Stimulated activated naive B cell treated with anti-CD40 and anti-IgM and Interleukin-4, amounts not matched to agents 10 μg/mL and 1 μg/mL and 100 μg/mL, for 72 hours (primary cell): ENCODE data around the gene EXO5.
"Not testable (repeated sequence)": the region's sequence is repeated elsewhere in the genome, so short reads cannot be mapped to it uniquely, and the experiment has no call there.

Experiments
- ATAC-seq, 2 donors: fragments of 150-1000 bp; cut with Tn5 transposase; replicated peaks; 2 replicates each; pipeline ENCODE4 v1.10.0; 2021; ENCODE audit warnings: moderate library complexity in 1 of 2
- DNase-seq: peaks from one replicate; pipeline ENCODE4 v3.0.0; 2021
- H3K27ac Mint-ChIP-seq: one replicate; pipeline ENCODE4 v1.8.0; 2022; ENCODE audit warnings: mild to moderate bottlenecking, mixed read lengths
- H3K27me3 Mint-ChIP-seq, 2 donors: one replicate each; pipeline ENCODE4 v1.8.0; 2022; ENCODE audit warnings: mixed read lengths in 2 of 2
- H3K36me3 Mint-ChIP-seq, 2 donors: one replicate each; pipeline ENCODE4 v1.8.0; 2022; ENCODE audit warnings: mixed read lengths in 2 of 2, mild to moderate bottlenecking in 1 of 2
- H3K4me1 Mint-ChIP-seq, 2 donors: one replicate each; pipeline ENCODE4 v1.8.0; 2022; ENCODE audit warnings: mixed read lengths in 2 of 2, mild to moderate bottlenecking in 1 of 2
- H3K4me3 Mint-ChIP-seq, 2 donors: one replicate each; pipeline ENCODE4 v1.8.0; 2022; ENCODE audit warnings: mild to moderate bottlenecking in 2 of 2, mixed read lengths in 2 of 2, moderate library complexity in 1 of 2
- H3K9me3 Mint-ChIP-seq, 2 donors: one replicate each; pipeline ENCODE4 v1.8.0; 2022; ENCODE audit warnings: mixed read lengths in 2 of 2, mild to moderate bottlenecking in 1 of 2

The EXO5 gene

GRCh38 chr1:40530735-40531380, 22.3 kb downstream of the EXO5 start:
- ATAC-seq: peak; percentile 31 to 35
- H3K27ac Mint-ChIP-seq: peak overlapping the region; percentile 97

DNA sequence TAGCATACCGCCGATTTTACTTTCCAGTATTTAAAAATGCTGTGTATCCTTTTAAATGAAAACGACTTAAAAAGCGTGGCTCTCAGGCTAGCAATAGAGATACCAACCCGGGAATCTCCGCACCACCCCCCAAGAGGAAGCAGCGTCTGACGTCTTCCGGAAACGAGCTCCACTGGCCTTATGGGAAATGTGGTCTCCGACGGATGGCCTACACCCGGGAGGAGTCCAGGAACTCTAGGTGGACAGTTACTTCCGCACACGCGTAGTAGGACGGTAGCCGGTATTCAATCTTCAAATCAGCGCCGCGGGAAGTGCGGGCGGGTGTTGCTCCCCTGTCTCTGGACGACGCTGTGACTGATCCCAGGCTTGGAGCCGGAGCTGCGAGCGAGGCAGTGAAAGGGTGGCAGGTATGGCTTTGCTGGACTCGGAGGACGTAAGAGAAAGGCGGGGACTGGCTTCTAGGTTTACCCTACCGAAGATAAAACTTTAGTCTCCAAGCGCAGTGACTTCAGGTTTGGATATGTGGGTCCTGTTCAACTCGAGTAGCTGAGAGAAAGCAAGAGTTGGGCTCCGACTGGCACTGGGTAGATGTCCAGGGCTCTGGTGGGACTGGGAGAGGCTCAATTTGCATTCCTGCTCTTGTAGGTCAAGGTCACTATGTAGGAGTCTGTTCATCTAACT, 23.0 kb downstream of the EXO5 start, which contains the start of gene ZNF684:
ZNF684 (plus strand) TSS at position 257 of the 681 bp plus-strand sequence. CDS start 1,530 bp downstream, outside the sequence.
- Mint-ChIP-seq H3K4me1 (peaks cover 17 to 20% of the 10 kb centered on the region in 2 donors), H3K4me3 (peak within 1 kb of the TSS; percentile 92 to 99), H3K36me3 (peaks cover 5 to 14% of the 10 kb centered on the region in 2 donors), H3K27me3 (peaks cover under 1 to 7% of the 10 kb centered on the region in 2 donors), H3K27ac (peak within 1 kb of the TSS; percentile 97), H3K9me3 (peaks cover 0 to 6% of the 10 kb centered on the region in 2 donors)
- ATAC-seq (peak; percentile 96 to 98), DNase-seq (peak; percentile 87)

More at GRCh38 chr1:40530735-40531380, 22.3 kb downstream of the EXO5 start:
- H3K4me3 Mint-ChIP-seq: peak overlapping the region; percentile 92 to 99
- peaks cover 17 to 20% of the 10 kb centered on the region in 2 donors for H3K4me1 Mint-ChIP-seq
- H3K27me3 Mint-ChIP-seq: peaks cover 7 to 11% of the 10 kb centered on the region in 2 donors
- H3K9me3 Mint-ChIP-seq: peaks cover 2 to 10% of the 10 kb centered on the region in 2 donors
- H3K36me3 Mint-ChIP-seq: peaks cover 5 to 17% of the 10 kb centered on the region in 2 donors
- DNase-seq: no peak

- H3K36me3 Mint-ChIP-seq: peaks cover 5 to 14% of the 10 kb centered on the region in 2 donors
- peak overlapping the region; percentile 97 for H3K27ac Mint-ChIP-seq
- H3K4me3 Mint-ChIP-seq: peak overlapping the region; percentile 92 to 99
- ATAC-seq (no peak), DNase-seq (no peak)
- H3K4me1 Mint-ChIP-seq: peaks cover 17 to 20% of the 10 kb centered on the region in 2 donors
- peaks cover 0 to 6% of the 10 kb centered on the region in 2 donors for H3K9me3 Mint-ChIP-seq
- peaks cover 0 to 7% of the 10 kb centered on the region in 2 donors for H3K27me3 Mint-ChIP-seq
Observed at GRCh38 chr1:40532062-40532389, 23.5 kb downstream of the EXO5 start.

DNA sequence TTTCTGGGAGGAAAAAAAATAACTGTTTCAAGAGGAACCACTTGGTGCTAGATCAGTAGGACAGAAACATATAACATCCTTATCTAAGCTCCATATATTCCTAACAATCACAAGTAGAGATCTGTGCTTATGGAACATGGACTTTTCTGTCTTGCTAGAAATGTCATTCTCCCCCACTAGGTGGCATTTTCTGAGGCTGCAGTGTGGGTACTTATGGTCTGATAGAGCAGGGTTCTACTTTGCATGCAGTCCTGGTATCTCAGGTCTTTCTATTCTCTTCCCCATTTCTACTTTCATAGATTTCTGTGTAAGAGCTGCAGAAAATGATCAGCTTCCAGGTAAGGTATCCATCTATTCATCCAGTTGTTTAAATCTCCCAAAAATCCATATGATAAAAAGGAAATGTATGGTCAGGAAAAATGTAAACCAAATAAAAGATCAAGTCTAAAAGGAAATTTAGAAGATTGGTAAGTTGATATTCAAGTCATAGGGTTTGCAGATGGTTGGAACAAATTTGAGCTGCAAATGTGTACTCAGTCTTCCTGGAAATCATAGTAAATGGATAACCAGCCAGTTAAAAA, 24.4 kb downstream of the EXO5 start:
- H3K4me1 Mint-ChIP-seq: peaks cover 17 to 20% of the 10 kb centered on the region in 2 donors
- ATAC-seq (peak; percentile 57 to 58), DNase-seq (peak; percentile 18)
- H3K9me3 Mint-ChIP-seq: peaks cover 0 to 6% of the 10 kb centered on the region in 2 donors
- H3K4me3 Mint-ChIP-seq: peak overlapping the region; percentile 21 to 92
- H3K27ac Mint-ChIP-seq: no peak overlapping the region
- peaks cover 8 to 18% of the 10 kb centered on the region in 2 donors for H3K36me3 Mint-ChIP-seq
- no peaks in the 10 kb centered on the region for H3K27me3 Mint-ChIP-seq

GRCh38 chr1:40534589-40534988, 26.0 kb downstream of the EXO5 start:
- H3K9me3 Mint-ChIP-seq: peaks cover 0 to 6% of the 10 kb centered on the region in 2 donors

GRCh38 chr1:40535732-40536131, 27.2 kb downstream of the EXO5 start:
- H3K36me3 Mint-ChIP-seq: peaks cover 7 to 28% of the 10 kb centered on the region in 2 donors
- H3K4me1 Mint-ChIP-seq: peaks cover 15% of the 10 kb centered on the region in 2 donors
- H3K27me3 Mint-ChIP-seq: no peaks in the 10 kb centered on the region
- no peak overlapping the region for H3K27ac Mint-ChIP-seq
- ATAC-seq: no peak
- H3K9me3 Mint-ChIP-seq: peaks cover 0 to 5% of the 10 kb centered on the region in 2 donors
- no peak overlapping the region for H3K4me3 Mint-ChIP-seq
- DNase-seq: no peak

More at GRCh38 chr1:40534589-40534988, 26.0 kb downstream of the EXO5 start:
- H3K4me3 Mint-ChIP-seq: no peak overlapping the region
- no peak overlapping the region for H3K27ac Mint-ChIP-seq
- DNase-seq (no peak), ATAC-seq (no peak)
- H3K27me3 Mint-ChIP-seq: no peaks in the 10 kb centered on the region
- peaks cover 17 to 20% of the 10 kb centered on the region in 2 donors for H3K4me1 Mint-ChIP-seq
- H3K36me3 Mint-ChIP-seq: peaks cover 8 to 25% of the 10 kb centered on the region in 2 donors

DNA sequence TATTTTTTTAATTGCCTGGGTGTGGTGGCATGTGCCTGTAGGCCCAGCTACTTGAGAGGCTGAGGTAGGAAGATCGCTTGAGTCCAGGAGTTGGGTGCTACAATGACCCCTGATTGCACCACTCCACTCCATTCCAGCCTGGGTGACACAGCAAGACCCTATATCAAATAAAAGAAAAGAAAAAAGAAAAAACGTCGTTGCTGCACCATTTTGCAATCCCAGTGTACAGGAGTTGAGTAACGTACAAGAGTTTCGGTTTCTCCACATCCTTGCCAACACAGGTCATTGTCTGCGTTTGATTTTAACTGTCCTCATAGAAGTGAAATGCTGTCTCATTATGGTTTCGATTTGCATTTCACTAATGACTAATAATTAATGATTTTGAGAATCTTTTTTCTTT, 30.8 kb downstream of the EXO5 start:
- Mint-ChIP-seq H3K36me3 (peaks cover 28 to 48% of the 10 kb centered on the region in 2 donors), H3K4me3 (no peak overlapping the region), H3K9me3 (no peaks in the 10 kb centered on the region), H3K4me1 (no peaks in the 10 kb centered on the region), H3K27ac (no peak overlapping the region), H3K27me3 (no peaks in the 10 kb centered on the region)
- ATAC-seq (no peak), DNase-seq (no peak)

DNA sequence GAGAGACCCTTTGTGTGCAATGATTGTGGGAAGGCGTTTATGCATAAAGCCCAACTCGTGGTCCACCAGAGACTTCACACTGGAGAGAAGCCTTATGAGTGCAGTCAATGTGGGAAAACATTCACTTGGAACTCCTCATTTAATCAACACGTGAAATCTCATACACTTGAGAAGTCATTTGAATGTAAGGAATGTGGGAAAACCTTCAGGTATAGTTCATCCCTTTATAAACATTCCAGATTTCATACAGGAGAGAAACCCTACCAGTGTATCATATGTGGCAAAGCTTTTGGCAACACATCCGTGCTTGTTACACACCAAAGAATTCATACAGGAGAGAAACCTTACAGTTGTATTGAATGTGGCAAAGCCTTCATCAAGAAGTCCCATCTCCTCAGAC, 38.4 kb downstream of the EXO5 start:
- ATAC-seq (no peak), DNase-seq (no peak)
- no peaks in the 10 kb centered on the region for H3K4me1 Mint-ChIP-seq
- H3K27me3 Mint-ChIP-seq: no peaks in the 10 kb centered on the region
- peaks cover 49 to 54% of the 10 kb centered on the region in 2 donors for H3K36me3 Mint-ChIP-seq
- H3K27ac Mint-ChIP-seq: no peak overlapping the region
- H3K4me3 Mint-ChIP-seq: no peak overlapping the region
- H3K9me3 Mint-ChIP-seq: peaks cover 7 to 19% of the 10 kb centered on the region in 2 donors

DNA sequence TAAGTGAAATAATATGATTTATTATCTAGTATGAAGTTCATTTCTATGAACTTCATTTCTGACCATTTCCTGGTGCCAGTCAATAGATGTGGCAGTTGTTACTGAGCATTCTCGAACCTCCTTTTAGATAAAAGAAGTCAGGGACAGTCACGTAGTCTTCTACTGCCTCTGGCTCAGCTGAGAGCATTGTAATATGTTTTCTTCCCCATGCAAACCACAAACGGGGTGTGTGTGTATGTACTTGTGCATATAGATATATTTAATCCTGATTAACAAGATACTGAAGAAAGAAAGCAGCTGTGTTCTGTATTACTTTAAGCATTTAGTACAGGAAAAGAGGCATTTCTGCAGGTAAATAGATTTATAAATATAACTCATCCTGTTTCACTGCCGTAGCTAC, 44.5 kb downstream of the EXO5 start:
- H3K4me1 Mint-ChIP-seq: no peaks in the 10 kb centered on the region
- DNase-seq (no peak), ATAC-seq (no peak)
- no peak overlapping the region for H3K4me3 Mint-ChIP-seq
- peaks cover 0 to 4% of the 10 kb centered on the region in 2 donors for H3K9me3 Mint-ChIP-seq
- H3K27ac Mint-ChIP-seq: no peak overlapping the region
- H3K36me3 Mint-ChIP-seq: peaks cover 8 to 9% of the 10 kb centered on the region in 2 donors
- no peaks in the 10 kb centered on the region for H3K27me3 Mint-ChIP-seq

- H3K36me3 Mint-ChIP-seq, H3K9me3 Mint-ChIP-seq, H3K27me3 Mint-ChIP-seq, H3K27ac Mint-ChIP-seq, H3K4me1 Mint-ChIP-seq, DNase-seq, ATAC-seq, H3K4me3 Mint-ChIP-seq: not testable (repeated sequence)
Observed at GRCh38 chr1:40554807-40555206, 46.2 kb downstream of the EXO5 start.

- peaks cover 0 to 4% of the 10 kb centered on the region in 2 donors for H3K9me3 Mint-ChIP-seq
- H3K27ac Mint-ChIP-seq: no peak overlapping the region
Observed at GRCh38 chr1:40556121-40556520, 47.6 kb downstream of the EXO5 start.

DNA sequence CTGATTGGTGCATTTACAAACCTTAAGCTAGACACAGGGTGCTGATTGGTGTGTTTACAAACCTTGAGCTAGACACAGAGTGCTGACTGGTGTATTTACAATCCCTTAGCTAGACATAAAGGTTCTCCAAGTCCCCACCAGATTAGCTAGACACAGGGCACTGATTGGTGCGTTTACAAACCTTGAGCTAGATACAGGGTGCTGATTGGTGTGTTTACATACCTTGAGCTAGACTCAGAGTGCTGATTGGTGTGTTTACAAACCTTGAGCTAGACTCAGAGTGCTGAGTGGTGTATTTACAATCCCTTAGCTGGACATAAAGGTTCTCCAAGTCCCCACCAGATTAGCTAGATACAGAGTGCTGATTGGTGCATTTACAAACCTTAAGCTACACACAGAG, 49.7 kb downstream of the EXO5 start:
- not testable (repeated sequence) for DNase-seq, H3K4me3 Mint-ChIP-seq, H3K36me3 Mint-ChIP-seq, H3K9me3 Mint-ChIP-seq, H3K27me3 Mint-ChIP-seq, H3K4me1 Mint-ChIP-seq, ATAC-seq, H3K27ac Mint-ChIP-seq

More at GRCh38 chr1:40556121-40556520, 47.6 kb downstream of the EXO5 start:
- no peak for ATAC-seq
- H3K4me3 Mint-ChIP-seq: no peak overlapping the region
- H3K27me3 Mint-ChIP-seq: no peaks in the 10 kb centered on the region
- H3K4me1 Mint-ChIP-seq: no peaks in the 10 kb centered on the region
- H3K36me3 Mint-ChIP-seq: no peaks in the 10 kb centered on the region
- no peak for DNase-seq

- no peaks in the 10 kb centered on the region for H3K4me1 Mint-ChIP-seq
- H3K27ac Mint-ChIP-seq: no peak overlapping the region
- H3K4me3 Mint-ChIP-seq: no peak overlapping the region
- H3K27me3 Mint-ChIP-seq: peaks cover 13 to 20% of the 10 kb centered on the region in 2 donors
- ATAC-seq: no peak
- no peak for DNase-seq
- H3K9me3 Mint-ChIP-seq: peaks cover 5% of the 10 kb centered on the region in 2 donors
- H3K36me3 Mint-ChIP-seq: no peaks in the 10 kb centered on the region
Observed at GRCh38 chr1:40562185-40562584, 53.6 kb downstream of the EXO5 start.

GRCh38 chr1:40563266-40563665, 54.7 kb downstream of the EXO5 start:
- no peaks in the 10 kb centered on the region for H3K4me1 Mint-ChIP-seq
- peaks cover 13 to 20% of the 10 kb centered on the region in 2 donors for H3K27me3 Mint-ChIP-seq
- H3K36me3 Mint-ChIP-seq: no peaks in the 10 kb centered on the region
- H3K9me3 Mint-ChIP-seq: peaks cover 3 to 5% of the 10 kb centered on the region in 2 donors
- no peak overlapping the region for H3K4me3 Mint-ChIP-seq
- DNase-seq (no peak), ATAC-seq (no peak)
- no peak overlapping the region for H3K27ac Mint-ChIP-seq
